Astrocyte of the hippocampus (primary cell): ENCODE data around the gene CCDC198.

ENCODE experiments used
- DNase-seq: peaks from one replicate; pipeline ENCODE4 v3.0.0; 2011; ENCODE audit warnings: low read depth, low spot score

Gene CCDC198

GRCh38 chr14:57493467-57494181 lies at the start of gene CCDC198:
Gene CCDC198 (minus strand): TSS chr14:57493857. CDS start chr14:57493715, 142 bp downstream.
- DNase-seq = peak; percentile 48

- DNase-seq = peak; percentile 36
Observed at GRCh38 chr14:57533214-57533613, 39.6 kb upstream of the CCDC198 start.

- no peak for DNase-seq
Observed at GRCh38 chr14:57530571-57530970, 36.9 kb upstream of the CCDC198 start.

- no peak for DNase-seq
Observed at GRCh38 chr14:57526942-57527341, 33.3 kb upstream of the CCDC198 start.

GRCh38 chr14:57519043-57519442 lies 25.4 kb upstream of the CCDC198 start:
- DNase-seq = no peak

GRCh38 chr14:57512220-57512619 lies 18.6 kb upstream of the CCDC198 start:
- DNase-seq = no peak

GRCh38 chr14:57508756-57509155 lies 15.1 kb upstream of the CCDC198 start:
- DNase-seq = no peak

- peak; percentile 70 for DNase-seq
Observed at GRCh38 chr14:57502586-57503254, 9.1 kb upstream of the CCDC198 start.

GRCh38 chr14:57501039-57501557 lies 7.4 kb upstream of the CCDC198 start:
- no peak for DNase-seq

GRCh38 chr14:57498659-57499058 lies 5.0 kb upstream of the CCDC198 start:
- no peak for DNase-seq

GRCh38 chr14:57498035-57498434 lies 4.4 kb upstream of the CCDC198 start:
- no peak for DNase-seq

- no peak for DNase-seq
Observed at GRCh38 chr14:57495416-57495815, 1.8 kb upstream of the CCDC198 start.

- peak; percentile 76 for DNase-seq
Observed at GRCh38 chr14:57492859-57493258, 798 bp downstream of the CCDC198 start.

GRCh38 chr14:57491640-57492039 lies 2.0 kb downstream of the CCDC198 start:
- DNase-seq = peak; percentile 23

GRCh38 chr14:57487771-57488170 lies 5.9 kb downstream of the CCDC198 start:
- DNase-seq = peak; percentile 23

GRCh38 chr14:57486767-57487379 lies 6.8 kb downstream of the CCDC198 start:
- DNase-seq = peak; percentile 67

GRCh38 chr14:57485635-57486034 lies 8.0 kb downstream of the CCDC198 start:
- DNase-seq = no peak

GRCh38 chr14:57482120-57482519 lies 11.5 kb downstream of the CCDC198 start:
- DNase-seq = no peak

GRCh38 chr14:57480051-57480450 lies 13.6 kb downstream of the CCDC198 start:
- DNase-seq = peak; percentile 7

- peak; percentile 60 for DNase-seq
Observed at GRCh38 chr14:57479197-57479596, 14.5 kb downstream of the CCDC198 start.

GRCh38 chr14:57478050-57478449 lies 15.6 kb downstream of the CCDC198 start:
- no peak for DNase-seq

- no peak for DNase-seq
Observed at GRCh38 chr14:57470909-57471308, 22.7 kb downstream of the CCDC198 start.
